Activated naive CD4-positive, alpha-beta T cell treated with anti-CD3 and anti-CD28 coated beads, Interleukin-2, amount 50 U/mL, for 24 hours (primary cell): ENCODE data around the gene ARMH2.
"Not testable (repeated sequence)": the region's sequence is repeated elsewhere in the genome, so short reads cannot be mapped to it uniquely, and the experiment has no call there.

Experiments used
- H3K27ac Mint-ChIP-seq: one replicate; pipeline ENCODE4 v1.8.0; 2021; ENCODE audit warnings: mild to moderate bottlenecking, mixed read lengths
- H3K27me3 Mint-ChIP-seq: one replicate; pipeline ENCODE4 v1.8.0; 2021; ENCODE audit warnings: mixed read lengths
- H3K36me3 Mint-ChIP-seq: one replicate; pipeline ENCODE4 v1.8.0; 2021; ENCODE audit warnings: mixed read lengths
- H3K4me1 Mint-ChIP-seq: one replicate; pipeline ENCODE4 v1.8.0; 2021; ENCODE audit warnings: mixed read lengths
- H3K4me3 Mint-ChIP-seq: one replicate; pipeline ENCODE4 v1.8.0; 2021; ENCODE audit warnings: mild to moderate bottlenecking, mixed read lengths
- H3K9me3 Mint-ChIP-seq: one replicate; pipeline ENCODE4 v1.8.0; 2021; ENCODE audit warnings: mixed read lengths

Gene ARMH2

GRCh38 chr6:24760210-24760609 lies 38.5 kb downstream of the ARMH2 start:
- Mint-ChIP-seq H3K4me3 (no peak overlapping the region), H3K36me3 (no peaks in the 10 kb centered on the region), H3K27ac (no peak overlapping the region), H3K27me3 (no peaks in the 10 kb centered on the region), H3K9me3 (no peaks in the 10 kb centered on the region), H3K4me1 (peaks cover 4% of the 10 kb centered on the region)

GRCh38 chr6:24759718-24760117 lies 39.0 kb downstream of the ARMH2 start:
- Mint-ChIP-seq H3K9me3 (no peaks in the 10 kb centered on the region), H3K4me3 (no peak overlapping the region), H3K27me3 (no peaks in the 10 kb centered on the region), H3K27ac (no peak overlapping the region), H3K4me1 (peaks cover 4% of the 10 kb centered on the region), H3K36me3 (no peaks in the 10 kb centered on the region)

DNA sequence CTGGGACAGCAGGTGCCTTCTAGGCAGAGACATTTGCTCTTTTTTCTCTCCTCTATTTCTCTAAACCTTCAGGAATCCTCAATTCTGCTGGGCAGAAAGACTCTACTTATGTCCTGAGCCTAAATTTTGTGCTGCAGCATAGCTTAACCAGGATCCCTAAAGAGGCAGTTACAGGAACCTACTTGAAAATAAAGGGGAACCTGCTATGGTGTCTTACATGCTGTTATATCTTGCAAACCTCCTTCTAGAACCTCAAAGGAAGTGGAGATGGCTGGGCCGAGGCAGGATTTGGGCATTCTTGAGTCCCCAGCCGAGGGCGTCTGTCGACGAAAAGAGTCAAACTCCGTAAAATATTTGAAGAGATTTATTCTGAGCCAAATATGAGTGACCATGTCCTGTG lies 41.1 kb downstream of the ARMH2 start:
- Mint-ChIP-seq H3K4me1 (peaks cover 4% of the 10 kb centered on the region), H3K27me3 (no peaks in the 10 kb centered on the region), H3K9me3 (no peaks in the 10 kb centered on the region), H3K4me3 (no peak overlapping the region), H3K27ac (no peak overlapping the region), H3K36me3 (no peaks in the 10 kb centered on the region)

DNA sequence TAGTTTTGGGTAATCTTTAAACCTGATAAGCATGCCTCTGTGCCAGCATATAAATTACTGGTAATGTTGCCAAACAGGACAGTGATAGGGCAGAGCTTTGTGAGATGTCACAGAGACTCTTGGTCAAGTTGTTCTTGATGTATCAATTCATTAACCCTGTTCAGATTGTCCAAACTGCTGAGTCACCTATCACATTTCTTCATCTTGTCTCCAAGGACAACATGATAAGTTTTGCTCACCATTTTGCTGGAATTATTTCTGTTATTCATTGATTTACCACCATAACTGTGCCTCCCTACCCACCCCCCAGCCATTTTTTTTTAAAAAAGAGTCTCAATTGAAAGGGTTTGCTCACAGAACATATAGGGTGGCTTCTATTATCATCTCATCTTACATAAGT lies 43.4 kb downstream of the ARMH2 start:
- Mint-ChIP-seq H3K27ac (no peak overlapping the region), H3K4me3 (no peak overlapping the region), H3K27me3 (peaks cover 5% of the 10 kb centered on the region), H3K4me1 (no peaks in the 10 kb centered on the region), H3K9me3 (no peaks in the 10 kb centered on the region), H3K36me3 (no peaks in the 10 kb centered on the region)

GRCh38 chr6:24754378-24754777 lies 44.3 kb downstream of the ARMH2 start:
- not testable (repeated sequence) for H3K9me3 Mint-ChIP-seq, H3K36me3 Mint-ChIP-seq, H3K27ac Mint-ChIP-seq, H3K4me3 Mint-ChIP-seq, H3K27me3 Mint-ChIP-seq, H3K4me1 Mint-ChIP-seq

- no peak overlapping the region for H3K27ac Mint-ChIP-seq
- H3K4me3 Mint-ChIP-seq = no peak overlapping the region
- no peaks in the 10 kb centered on the region for H3K36me3 Mint-ChIP-seq
- H3K4me1 Mint-ChIP-seq = no peaks in the 10 kb centered on the region
- peaks cover 5% of the 10 kb centered on the region for H3K27me3 Mint-ChIP-seq
- no peaks in the 10 kb centered on the region for H3K9me3 Mint-ChIP-seq
These were observed 45.2 kb downstream of the ARMH2 start for GRCh38 chr6:24753545-24753944.

DNA sequence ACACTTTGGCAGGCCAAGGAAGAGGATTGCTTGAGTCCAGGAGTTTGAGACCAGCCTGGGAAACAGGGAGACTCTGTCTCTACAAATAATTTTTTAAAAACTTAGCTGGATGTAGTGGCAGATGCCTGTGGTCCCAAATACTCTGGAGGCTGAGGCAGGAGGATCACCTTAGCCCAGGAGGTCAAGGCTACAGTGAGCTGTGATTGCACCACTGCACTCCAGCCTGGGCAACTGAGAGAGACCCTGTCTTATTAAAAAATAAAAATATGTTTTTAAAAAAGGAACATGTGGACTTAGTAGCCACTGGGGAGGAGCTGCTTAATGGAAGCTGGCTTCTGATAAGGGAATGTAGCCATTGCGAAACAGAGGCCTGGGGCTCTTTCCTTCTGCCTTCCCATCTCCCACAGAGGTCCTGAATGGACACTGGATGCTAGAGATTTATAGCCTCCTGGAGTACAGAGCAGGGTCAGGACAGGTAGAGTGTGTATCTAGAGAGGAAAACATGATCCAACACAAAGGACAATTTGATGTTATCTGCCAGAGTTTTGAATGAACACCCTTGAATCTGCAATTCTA lies 45.7 kb downstream of the ARMH2 start:
- Mint-ChIP-seq H3K27me3 (peaks cover 5% of the 10 kb centered on the region), H3K36me3 (no peaks in the 10 kb centered on the region), H3K9me3 (no peaks in the 10 kb centered on the region), H3K4me1 (no peaks in the 10 kb centered on the region), H3K27ac (no peak overlapping the region), H3K4me3 (no peak overlapping the region)

GRCh38 chr6:24752503-24752902 lies 46.2 kb downstream of the ARMH2 start:
- H3K4me1 Mint-ChIP-seq = no peaks in the 10 kb centered on the region
- H3K27ac Mint-ChIP-seq = no peak overlapping the region
- peaks cover 5% of the 10 kb centered on the region for H3K27me3 Mint-ChIP-seq
- no peak overlapping the region for H3K4me3 Mint-ChIP-seq
- no peaks in the 10 kb centered on the region for H3K36me3 Mint-ChIP-seq
- no peaks in the 10 kb centered on the region for H3K9me3 Mint-ChIP-seq

- H3K27me3 Mint-ChIP-seq = not testable (repeated sequence)
These were observed 47.8 kb downstream of the ARMH2 start for GRCh38 chr6:24750878-24751277.

GRCh38 chr6:24749297-24749696 lies 49.4 kb downstream of the ARMH2 start:
- Mint-ChIP-seq H3K27ac (no peak overlapping the region), H3K27me3 (peaks cover 5% of the 10 kb centered on the region), H3K36me3 (no peaks in the 10 kb centered on the region), H3K9me3 (no peaks in the 10 kb centered on the region), H3K4me3 (no peak overlapping the region), H3K4me1 (no peaks in the 10 kb centered on the region)

More at GRCh38 chr6:24750878-24751277, 47.8 kb downstream of the ARMH2 start:
- H3K36me3 Mint-ChIP-seq, H3K4me3 Mint-ChIP-seq, H3K27ac Mint-ChIP-seq, H3K9me3 Mint-ChIP-seq, H3K4me1 Mint-ChIP-seq: not testable (repeated sequence)
